ENCODE results near the gene SLC44A4.
"Not testable (repeated sequence)": the region's sequence is repeated elsewhere in the genome, so short reads cannot be mapped to it uniquely, and the experiment has no call there.

Gene SLC44A4

DNA sequence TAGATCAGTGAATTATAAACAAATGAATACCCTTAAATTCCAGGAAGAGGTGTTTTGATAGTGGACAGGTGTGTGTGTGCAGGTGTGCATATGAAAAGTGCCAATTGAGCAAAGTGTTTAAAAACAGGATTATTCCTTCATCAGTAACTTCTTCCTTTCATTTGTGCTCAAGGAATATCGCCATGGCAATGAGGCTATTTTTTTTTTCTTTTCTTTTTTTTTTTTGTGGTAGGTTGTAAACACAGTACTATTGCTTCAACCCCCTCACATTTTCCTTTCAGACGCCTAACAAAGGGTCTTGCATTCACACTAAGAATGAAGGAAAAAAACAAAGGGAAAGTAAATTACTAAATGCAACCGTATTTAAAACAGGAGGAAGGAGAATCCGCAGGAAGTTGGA is 53.2 kb downstream of the SLC44A4 start:
- DNase-seq: no peak

- DNase-seq: not testable (repeated sequence)
Measured at GRCh38 chr6:31823592-31824196, 55.1 kb downstream of the SLC44A4 start.

- peak; percentile 51 to 62 for DNase-seq
Measured at GRCh38 chr6:31822036-31822821, 56.6 kb downstream of the SLC44A4 start.

DNA sequence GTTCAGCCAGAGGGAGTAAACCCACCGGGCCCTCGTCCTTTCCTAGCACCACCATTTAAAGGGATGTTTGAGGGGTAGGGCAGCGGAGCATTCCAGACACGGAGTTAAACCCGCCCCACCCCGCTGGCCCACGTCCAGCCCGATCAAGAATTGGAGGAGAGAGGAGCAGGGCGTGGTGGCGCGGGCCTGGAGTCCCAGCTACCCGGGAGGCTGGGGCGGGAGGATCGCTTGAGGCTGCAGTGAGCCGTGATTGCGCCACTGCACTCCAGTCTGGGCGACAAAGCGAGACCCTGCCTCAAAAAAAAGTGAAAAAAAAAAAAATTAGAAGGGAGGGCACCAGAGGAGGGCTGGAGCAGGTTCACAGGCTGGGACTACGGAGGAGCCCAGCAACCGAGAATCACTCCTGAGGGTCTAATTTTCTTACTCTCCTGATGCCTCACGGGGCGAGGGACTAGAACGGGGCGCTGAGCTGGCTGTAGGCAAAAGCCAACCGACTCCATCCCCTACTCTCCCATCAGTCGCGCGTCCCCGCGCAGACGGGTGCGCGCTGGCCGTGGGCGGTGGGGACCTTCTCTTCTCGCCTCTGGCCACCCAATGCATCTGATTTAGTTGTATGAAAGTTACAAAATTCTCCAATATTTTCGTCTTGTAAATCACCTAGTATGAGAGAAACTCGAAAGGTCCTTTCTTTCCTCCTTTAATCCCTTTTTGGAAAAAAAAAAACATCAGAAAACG is 57.3 kb downstream of the SLC44A4 start:
- peak; percentile 57 to 65 for DNase-seq

- not testable (repeated sequence) for DNase-seq
Measured at GRCh38 chr6:31820399-31820798, 58.4 kb downstream of the SLC44A4 start.

DNA sequence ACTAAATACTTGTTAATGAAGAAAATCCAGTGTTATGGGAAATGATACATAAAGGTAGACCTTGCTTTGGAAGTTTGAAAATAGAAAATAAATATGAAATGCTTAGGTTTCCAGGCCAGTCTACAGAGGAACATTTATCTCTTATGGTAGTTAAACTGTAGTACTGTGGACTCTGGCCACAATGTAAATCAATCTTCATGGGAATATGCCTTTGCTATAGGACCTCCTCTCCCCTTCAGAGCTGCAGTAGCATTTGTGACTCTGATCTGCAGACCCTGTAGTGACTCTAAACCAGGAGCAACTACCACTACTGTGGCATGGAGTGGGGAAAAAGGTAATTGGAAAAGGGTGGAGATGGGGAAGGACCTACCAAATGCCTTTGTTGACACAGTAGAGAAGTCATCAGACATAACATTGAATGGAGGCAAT is 58.9 kb downstream of the SLC44A4 start:
- no peak for DNase-seq

- not testable (repeated sequence) for DNase-seq
Measured at GRCh38 chr6:31817929-31818511, 60.8 kb downstream of the SLC44A4 start.

GRCh38 chr6:31817133-31817928 is 61.5 kb downstream of the SLC44A4 start:
- not testable (repeated sequence) for DNase-seq

- DNase-seq: peak; percentile 92 to 97
Measured at GRCh38 chr6:31815025-31815838, 63.6 kb downstream of the SLC44A4 start, which contains the start of the genes HSPA1A and HSPA1L. TSS of gene HSPA1A (plus strand) at chr6:31815543. CDS start at chr6:31815757, 214 bp downstream. TSS of gene HSPA1L (minus strand) at chr6:31815283. CDS start at chr6:31811972, 3,311 bp downstream.

- peak; percentile 93 to 94 for DNase-seq
Measured at GRCh38 chr6:31814677-31815024, 64.1 kb downstream of the SLC44A4 start.

DNA sequence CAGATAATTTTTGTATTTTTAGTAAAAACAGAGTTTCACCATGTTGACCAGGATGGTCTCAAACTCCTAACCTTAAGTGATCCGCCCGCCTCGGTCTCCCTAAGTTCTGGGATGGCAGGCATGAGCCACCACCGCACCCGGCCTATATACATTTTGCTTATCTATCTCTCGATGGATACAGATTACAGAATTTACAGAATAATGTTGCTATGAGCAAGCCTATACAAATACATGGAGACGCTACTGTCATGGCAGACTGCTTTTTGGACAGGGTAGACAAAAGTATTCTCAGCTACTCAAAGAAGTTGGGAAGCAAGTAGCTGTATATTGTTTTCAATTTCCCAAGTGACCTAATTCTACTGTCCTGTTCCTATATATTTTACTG is 65.3 kb downstream of the SLC44A4 start:
- DNase-seq: no peak

All from SHP77 (cell line).